Activated CD4-positive, alpha-beta T cell treated with anti-CD3 and anti-CD28 coated beads for 48 hours (primary cell): Measurements from ENCODE around the gene ZFP92.

ENCODE experiments used
- DNase-seq: peaks from one replicate; pipeline ENCODE4 v3.0.0-alpha.2; 2020

ZFP92 gene

GRCh38 chrX:153409414-153410101, 1.7 kb upstream of the ZFP92 start:
- DNase-seq: no peak

- DNase-seq: no peak
These were observed 899 bp upstream of the ZFP92 start for GRCh38 chrX:153410373-153410772.

GRCh38 chrX:153410888-153411254, 401 bp upstream of the ZFP92 start:
- no peak for DNase-seq

GRCh38 chrX:153411988-153412574, 809 bp downstream of the ZFP92 start:
- no peak for DNase-seq

- DNase-seq: no peak
These were observed 1.8 kb downstream of the ZFP92 start for GRCh38 chrX:153412746-153413720.

GRCh38 chrX:153413731-153414130, 2.5 kb downstream of the ZFP92 start:
- DNase-seq: no peak

- DNase-seq: no peak
These were observed 3.7 kb downstream of the ZFP92 start for GRCh38 chrX:153414856-153415510.

- no peak for DNase-seq
These were observed 5.6 kb downstream of the ZFP92 start for GRCh38 chrX:153416781-153417450.

- no peak for DNase-seq
These were observed 6.4 kb downstream of the ZFP92 start for GRCh38 chrX:153417637-153418036.

- no peak for DNase-seq
These were observed 9.8 kb downstream of the ZFP92 start for GRCh38 chrX:153420851-153421599.

- DNase-seq: no peak
These were observed 10.6 kb downstream of the ZFP92 start for GRCh38 chrX:153421856-153422255.

GRCh38 chrX:153423652-153424051, 12.4 kb downstream of the ZFP92 start:
- DNase-seq: no peak

GRCh38 chrX:153426204-153426603, 14.9 kb downstream of the ZFP92 start:
- no peak for DNase-seq

GRCh38 chrX:153430796-153431195, 19.5 kb downstream of the ZFP92 start:
- DNase-seq: no peak

- no peak for DNase-seq
These were observed 21.9 kb downstream of the ZFP92 start for GRCh38 chrX:153433161-153433680.

GRCh38 chrX:153433781-153434285, 22.6 kb downstream of the ZFP92 start:
- no peak for DNase-seq

- no peak for DNase-seq
These were observed 23.5 kb downstream of the ZFP92 start for GRCh38 chrX:153434801-153435200.

- DNase-seq: no peak
These were observed 24.6 kb downstream of the ZFP92 start for GRCh38 chrX:153435845-153436244.

- DNase-seq: no peak
These were observed 27.3 kb downstream of the ZFP92 start for GRCh38 chrX:153438532-153438931.

GRCh38 chrX:153439977-153440376, 28.7 kb downstream of the ZFP92 start:
- no peak for DNase-seq

GRCh38 chrX:153440556-153441135, 29.4 kb downstream of the ZFP92 start:
- no peak for DNase-seq
